H1 (cell line): ENCODE results near the gene SMARCA1. TPM values are rescaled to one million over a fixed set of nuclear protein-coding genes. Genes with fewer than 3 reads are reported as not detected.

Experiments used
- CTCF ChIA-PET: fragments of 300-600 bp; sonication (Branson Sonifier 250); formaldehyde crosslinking; loops from one replicate; lab custom pipeline; 2021; ENCODE audit not compliant: partially characterized antibody; lab: Charles Lee
- POLR2A ChIA-PET: fragments of 300-600 bp; sonication (Branson Sonifier 250); formaldehyde crosslinking; loops from one replicate; lab custom pipeline; 2021; ENCODE audit warnings: inconsistent platforms; ENCODE audit not compliant: partially characterized antibody; lab: Charles Lee
- DNase-seq, 2 experiments: peaks; one replicate each; pipeline versions ENCODE4 v3.0.0 to v3.0.0-alpha.2; 2010 to 2022; ENCODE audit warnings: low spot score in 2 of 2, low read depth in 1 of 2, mixed read lengths in 1 of 2
- FAIRE-seq: peaks from 2 replicates; lab custom pipeline; 2011; peaks lifted over from hg19 to GRCh38; lab: Jason Lieb, UNC
- H2AFZ ChIP-seq: 2 replicates; pipeline ENCODE4 v1.8.1; 2012; ENCODE audit warnings: low read length, inconsistent platforms
- H2AK5ac ChIP-seq: 2 replicates; pipeline ENCODE4 v1.6.1; 2013; ENCODE audit warnings: low read depth, low read length
- H2BK120ac ChIP-seq: replicated peaks from 2 replicates; pipeline ENCODE3; 2013; ENCODE audit warnings: low read depth, low read length, inconsistent platforms
- H2BK12ac ChIP-seq: 2 replicates; pipeline ENCODE4 v1.6.1; 2013; ENCODE audit warnings: low read depth, low read length
- H2BK15ac ChIP-seq: 2 replicates; pipeline ENCODE4 v1.6.1; 2013; ENCODE audit warnings: low read length
- H2BK20ac ChIP-seq: 2 replicates; pipeline ENCODE4 v1.6.1; 2013; ENCODE audit warnings: low read length
- H2BK5ac ChIP-seq: 2 replicates; pipeline ENCODE4 v1.6.1; 2013; ENCODE audit warnings: low read depth, low read length
- H3K14ac ChIP-seq: 2 replicates; pipeline ENCODE4 v1.6.1; 2013; ENCODE audit warnings: inconsistent platforms; ENCODE audit not compliant: insufficient read length
- H3K18ac ChIP-seq: 2 replicates; pipeline ENCODE4 v1.6.1; 2013; ENCODE audit warnings: low read length; ENCODE audit errors: extremely low read depth
- H3K23ac ChIP-seq: 2 replicates; pipeline ENCODE4 v1.6.1; 2013; ENCODE audit warnings: inconsistent platforms; ENCODE audit not compliant: insufficient read length
- H3K23me2 ChIP-seq: 2 replicates; pipeline ENCODE4 v1.6.1; 2013; ENCODE audit warnings: low read depth, low read length
- H3K27ac ChIP-seq: 2 replicates; pipeline ENCODE4 v1.6.1; 2011; ENCODE audit warnings: low read depth, low read length, inconsistent platforms
- H3K27me3 ChIP-seq, 4 experiments: replicated peaks in 1 of 4; 1 replicate in 1 of 4; 2 replicates in 3 of 4; pipeline versions ENCODE4 v1.6.1 to v1.8.1; 2011 to 2013; ENCODE audit warnings: low read length in 3 of 4, mild to moderate bottlenecking in 3 of 4, inconsistent platforms in 2 of 4, mixed read lengths in 2 of 4, moderate library complexity in 1 of 4; ENCODE audit not compliant: control insufficient read depth in 3 of 4, insufficient read depth in 3 of 4; ENCODE audit errors: extremely low read depth in 1 of 4
- H3K36me3 ChIP-seq, 4 experiments: 2 replicates each; pipeline versions ENCODE4 v1.6.1 to v1.8.1; 2011 to 2013; ENCODE audit warnings: mild to moderate bottlenecking in 4 of 4, low read length in 3 of 4, moderate library complexity in 2 of 4, control low read depth in 1 of 4, inconsistent platforms in 1 of 4; ENCODE audit not compliant: insufficient read depth in 4 of 4, control insufficient read depth in 2 of 4
- H3K4ac ChIP-seq: replicated peaks from 2 replicates; pipeline ENCODE3; 2013; ENCODE audit warnings: low read length, low read depth, mixed read lengths, inconsistent platforms; ENCODE audit not compliant: insufficient read length
- H3K4me1 ChIP-seq, 4 experiments: replicated peaks in 1 of 4; 1 replicate in 1 of 4; 2 replicates in 3 of 4; pipeline versions ENCODE4 v1.6.1 to v1.8.1; 2011 to 2013; ENCODE audit warnings: low read length in 3 of 4, inconsistent platforms in 2 of 4, mixed read lengths in 1 of 4; ENCODE audit not compliant: insufficient read depth in 4 of 4, control insufficient read depth in 3 of 4
- H3K4me2 ChIP-seq, 2 experiments: 2 replicates each; pipeline versions ENCODE4 v1.6.1 to v1.8.1; 2011 to 2013; ENCODE audit warnings: low read depth in 2 of 2, low read length in 2 of 2, control low read depth in 1 of 2, inconsistent platforms in 1 of 2, mild to moderate bottlenecking in 1 of 2; ENCODE audit not compliant: insufficient read depth in 1 of 2
- H3K4me3 ChIP-seq, 4 experiments: fragments of 200-600, 300-600 bp in 1 of 4; sonication (generic), shearing (Covaris generic), sonication (Bioruptor Twin) in 1 of 4; 2 replicates each; pipeline versions ENCODE4 v1.5.1 to v1.8.1; 2011 to 2016; ENCODE audit warnings: low read length in 4 of 4, low read depth in 3 of 4, control low read depth in 2 of 4, inconsistent platforms in 2 of 4, mild to moderate bottlenecking in 2 of 4, mixed read lengths in 1 of 4, moderate library complexity in 1 of 4; ENCODE audit not compliant: insufficient read depth in 2 of 4; ENCODE audit errors: extremely low read depth in 1 of 4
- H3K56ac ChIP-seq: replicated peaks from 2 replicates; pipeline ENCODE3; 2013; ENCODE audit warnings: low read depth, mild to moderate bottlenecking, mixed read lengths, low read length, inconsistent platforms; ENCODE audit not compliant: insufficient read length
- H3K79me1 ChIP-seq: 2 replicates; pipeline ENCODE4 v1.6.1; 2013; ENCODE audit warnings: low read depth, low read length, control low read depth
- H3K79me2 ChIP-seq, 2 experiments: 2 replicates each; pipeline versions ENCODE4 v1.6.1 to v1.8.1; 2012 to 2013; ENCODE audit warnings: low read length in 2 of 2, mild to moderate bottlenecking in 2 of 2, inconsistent platforms in 1 of 2; ENCODE audit not compliant: insufficient read depth in 2 of 2, control insufficient read depth in 1 of 2
- H3K9ac ChIP-seq, 4 experiments: replicated peaks in 1 of 4; 1 replicate in 1 of 4; 2 replicates in 3 of 4; pipeline versions ENCODE4 v1.6.1 to v1.8.1; 2011 to 2013; ENCODE audit warnings: low read depth in 3 of 4, low read length in 3 of 4, control low read depth in 2 of 4, mild to moderate bottlenecking in 2 of 4, moderate library complexity in 2 of 4, inconsistent platforms in 1 of 4; ENCODE audit errors: extremely low read depth in 1 of 4
- H3K9me3 ChIP-seq, 2 experiments: 2 replicates each; pipeline versions ENCODE4 v1.6.1 to v1.8.1; 2012 to 2013; ENCODE audit warnings: mild to moderate bottlenecking in 2 of 2, moderate library complexity in 2 of 2, control low read depth in 1 of 2, inconsistent platforms in 1 of 2, low read depth in 1 of 2, low read length in 1 of 2, mixed read lengths in 1 of 2; ENCODE audit not compliant: insufficient read depth in 2 of 2
- H4K20me1 ChIP-seq, 2 experiments: replicated peaks in 1 of 2; 2 replicates each; pipeline versions ENCODE3 to v1.8.1; 2011 to 2013; ENCODE audit warnings: inconsistent platforms in 2 of 2, low read length in 2 of 2, mild to moderate bottlenecking in 1 of 2; ENCODE audit not compliant: insufficient read depth in 2 of 2, control insufficient read depth in 1 of 2
- H4K5ac ChIP-seq: 2 replicates; pipeline ENCODE4 v1.6.1; 2013; ENCODE audit warnings: low read length, low read depth, mixed read lengths, inconsistent platforms; ENCODE audit not compliant: insufficient read length
- H4K8ac ChIP-seq: 2 replicates; pipeline ENCODE4 v1.8.0; 2013; ENCODE audit warnings: mild to moderate bottlenecking, moderate library complexity, low read length, inconsistent platforms; ENCODE audit not compliant: insufficient read depth; ENCODE audit errors: extremely low read depth
- H4K91ac ChIP-seq: replicated peaks from 2 replicates; pipeline ENCODE3; 2013; ENCODE audit warnings: low read length, mixed read lengths, inconsistent platforms; ENCODE audit not compliant: insufficient read length
- SIX5 ChIP-seq: IDR thresholded peaks from 2 replicates; pipeline ENCODE4 v1.6.1; 2011; ENCODE audit warnings: mild to moderate bottlenecking, low read depth, low read length
- WGBS, 2 experiments: shearing (Covaris generic) in 1 of 2; methylation state at CpG; one replicate each; pipeline versions ENCODE4 v1.1.6 to v1.1.7; 2013 to 2015; ENCODE audit warnings: low lambda C conversion rate in 2 of 2, mixed read lengths in 2 of 2, inconsistent platforms in 1 of 2, low coverage in 1 of 2, missing lambda C conversion rate in 1 of 2; ENCODE audit not compliant: insufficient replicate concordance in 2 of 2, insufficient coverage in 1 of 2, insufficient read length in 1 of 2; ENCODE audit errors: extremely low coverage in 1 of 2, missing lambda C conversion rate in 1 of 2; 5-methylcytosine and 5-hydroxymethylcytosine counted together
- polyA plus RNA-seq, 7 experiments: library from polyadenylated mRNA; depleted of rRNA in 3 of 7; stranded (reverse) in 5 of 7; unstranded in 2 of 7; fragments of >200 nt in 5 of 7; fragments of 200-250 nt in 2 of 7; gene quantifications; 1 replicate in 5 of 7; 2 replicates in 1 of 7; 4 replicates in 1 of 7; pipeline versions ENCODE4 v1.2.1 to v1.2.3, GENCODE V29; 2011 to 2013; ENCODE audit warnings: missing spikeins in 2 of 7, mixed read lengths in 2 of 7
- total RNA-seq: library from RNA; stranded (reverse); fragmentation: NEBNext Ultra II Directional; extraction: Animal tissue kit (Norgen Biotek cat#: 25700); gene quantifications from 2 replicates; pipeline ENCODE4 v1.2.1, GENCODE V29; 2021

The SMARCA1 gene
- total and polyA plus RNA-seq, 2 of the 8 experiments (the other 6 are each of a cell fraction or from before 2014, with no cell fraction given): 13.1 to 54.4 TPM

DNA sequence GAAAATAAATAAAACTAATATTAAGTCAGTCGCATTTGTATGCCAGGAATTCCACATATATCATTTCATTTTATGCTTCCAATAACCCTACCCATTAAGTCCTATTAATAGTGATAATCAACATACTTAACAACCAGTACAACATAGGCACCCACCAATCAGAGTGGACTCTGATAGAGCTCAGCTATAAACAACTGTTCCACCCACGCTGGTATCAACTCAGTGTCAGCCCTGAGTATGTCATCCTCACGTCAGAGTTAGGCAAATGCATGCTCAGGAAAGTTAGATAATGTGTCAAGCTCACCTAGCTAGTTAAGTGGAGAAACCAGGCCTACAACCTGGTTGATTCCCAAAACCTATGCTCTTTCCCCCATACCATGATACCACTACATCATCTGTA lies 89.3 kb downstream of the SMARCA1 start:
- no peak overlapping the region for H3K56ac ChIP-seq
- H2BK15ac ChIP-seq: no peak overlapping the region
- WGBS, 2 experiments: 100% methylated on average over 3 of the region's 3 CpGs; no CpG with 5 or more reads in 1 of the 2 experiments
- no peak overlapping the region for H3K4ac ChIP-seq
- no peak overlapping the region for H3K4me2 ChIP-seq
- no peak overlapping the region for H3K23ac ChIP-seq
- no peaks in the 10 kb centered on the region for H3K9me3 ChIP-seq
- H3K79me1 ChIP-seq: no peaks in the 10 kb centered on the region
- no peak overlapping the region for H4K5ac ChIP-seq
- H3K14ac ChIP-seq: no peak overlapping the region
- DNase-seq (no peak), FAIRE-seq (no peak)
- no peak overlapping the region for H3K4me3 ChIP-seq
- H2BK20ac ChIP-seq: no peak overlapping the region
- H3K27me3 ChIP-seq: no peaks in the 10 kb centered on the region
- no peaks in the 10 kb centered on the region for H3K79me2 ChIP-seq
- no peak overlapping the region for H4K8ac ChIP-seq
- CTCF ChIA-PET: no interaction called here
- H2BK5ac ChIP-seq: no peak overlapping the region
- no peak overlapping the region for H3K18ac ChIP-seq
- peaks cover 0 to 6% (median 2%) of the 10 kb centered on the region in 4 experiments; a peak in 2 of 8 replicates for H3K36me3 ChIP-seq
- no peak overlapping the region for H3K9ac ChIP-seq
- no peaks in the 10 kb centered on the region for H4K20me1 ChIP-seq
- H3K23me2 ChIP-seq: no peaks in the 10 kb centered on the region
- no peak overlapping the region for H2AK5ac ChIP-seq
- no peak overlapping the region for H2BK120ac ChIP-seq
- no peak overlapping the region for H4K91ac ChIP-seq
- H2BK12ac ChIP-seq: no peak overlapping the region
- H3K27ac ChIP-seq: no peak overlapping the region
- POLR2A ChIA-PET: no interaction called here
- no peaks in the 10 kb centered on the region for H3K4me1 ChIP-seq
- no peak overlapping the region for H2AFZ ChIP-seq
- no peak for TF ChIP-seq SIX5
